Activated naive CD8-positive, alpha-beta T cell treated with anti-CD3 and anti-CD28 coated beads for 36 hours (primary cell): ENCODE data around the gene FOS. TPM values are rescaled to one million over a fixed set of nuclear protein-coding genes. Genes with fewer than 3 reads are reported as not detected.
A peak's percentile ranks its signal among the peaks of the same experiment; 100 is the strongest.

Experiments used
- DNase-seq: peaks from one replicate; pipeline ENCODE4 v3.0.0; 2021
- H3K27ac Mint-ChIP-seq: one replicate; pipeline ENCODE4 v1.8.0; 2022; ENCODE audit warnings: mild to moderate bottlenecking, moderate library complexity, mixed read lengths
- H3K27me3 Mint-ChIP-seq: one replicate; pipeline ENCODE4 v1.8.0; 2022; ENCODE audit warnings: mild to moderate bottlenecking, mixed read lengths
- H3K36me3 Mint-ChIP-seq: one replicate; pipeline ENCODE4 v1.8.0; 2021; ENCODE audit warnings: mild to moderate bottlenecking, mixed read lengths
- H3K4me1 Mint-ChIP-seq: one replicate; pipeline ENCODE4 v1.8.0; 2021; ENCODE audit warnings: mixed read lengths
- H3K4me3 Mint-ChIP-seq: one replicate; pipeline ENCODE4 v1.8.0; 2022; ENCODE audit warnings: mild to moderate bottlenecking, moderate library complexity, mixed read lengths
- H3K9me3 Mint-ChIP-seq: one replicate; pipeline ENCODE4 v1.8.0; 2022; ENCODE audit warnings: mixed read lengths
- total RNA-seq, 2 experiments: library from RNA; stranded (reverse); gene quantifications; one replicate each; pipeline ENCODE4 v1.2.3, GENCODE V29; 2021

FOS gene
- total RNA-seq, 2 experiments from 2014 or later = 19.5 to 20.0 TPM

- H3K9me3 Mint-ChIP-seq = no peaks in the 10 kb centered on the region
- H3K4me3 Mint-ChIP-seq = no peak overlapping the region
- no peaks in the 10 kb centered on the region for H3K27me3 Mint-ChIP-seq
- H3K4me1 Mint-ChIP-seq = peaks cover 19% of the 10 kb centered on the region
- no peak overlapping the region for H3K27ac Mint-ChIP-seq
- DNase-seq = no peak
- H3K36me3 Mint-ChIP-seq = no peaks in the 10 kb centered on the region
Measured at GRCh38 chr14:75261820-75262219, 16.8 kb upstream of the FOS start.

- Mint-ChIP-seq H3K4me3 (no peak overlapping the region), H3K27me3 (no peaks in the 10 kb centered on the region), H3K9me3 (no peaks in the 10 kb centered on the region), H3K36me3 (no peaks in the 10 kb centered on the region), H3K4me1 (peaks cover 17% of the 10 kb centered on the region), H3K27ac (no peak overlapping the region)
- DNase-seq = no peak
Measured at GRCh38 chr14:75262641-75263040, 16.0 kb upstream of the FOS start.

GRCh38 chr14:75264036-75264435, 14.6 kb upstream of the FOS start:
- H3K4me3 Mint-ChIP-seq = no peak overlapping the region

GRCh38 chr14:75267141-75267721, 11.4 kb upstream of the FOS start:
- H3K27ac Mint-ChIP-seq = no peak overlapping the region
- no peaks in the 10 kb centered on the region for H3K27me3 Mint-ChIP-seq

More at GRCh38 chr14:75264036-75264435, 14.6 kb upstream of the FOS start:
- H3K4me1 Mint-ChIP-seq = peaks cover 10% of the 10 kb centered on the region
- H3K27me3 Mint-ChIP-seq = no peaks in the 10 kb centered on the region
- DNase-seq = no peak
- H3K27ac Mint-ChIP-seq = no peak overlapping the region
- no peaks in the 10 kb centered on the region for H3K36me3 Mint-ChIP-seq
- H3K9me3 Mint-ChIP-seq = no peaks in the 10 kb centered on the region

GRCh38 chr14:75268633-75269550, 9.7 kb upstream of the FOS start:
- Mint-ChIP-seq H3K36me3 (no peaks in the 10 kb centered on the region), H3K27me3 (peaks cover 15% of the 10 kb centered on the region), H3K27ac (no peak overlapping the region), H3K4me1 (peaks cover 4% of the 10 kb centered on the region), H3K4me3 (no peak overlapping the region), H3K9me3 (no peaks in the 10 kb centered on the region)
- no peak for DNase-seq

More at GRCh38 chr14:75267141-75267721, 11.4 kb upstream of the FOS start:
- no peak for DNase-seq
- Mint-ChIP-seq H3K4me1 (peaks cover 3% of the 10 kb centered on the region), H3K9me3 (no peaks in the 10 kb centered on the region), H3K36me3 (no peaks in the 10 kb centered on the region), H3K4me3 (no peak overlapping the region)

- peaks cover 41% of the 10 kb centered on the region for H3K27me3 Mint-ChIP-seq
- no peak for DNase-seq
- no peak overlapping the region for H3K4me3 Mint-ChIP-seq
- H3K36me3 Mint-ChIP-seq = no peaks in the 10 kb centered on the region
- no peaks in the 10 kb centered on the region for H3K9me3 Mint-ChIP-seq
- H3K4me1 Mint-ChIP-seq = peaks cover 19% of the 10 kb centered on the region
- no peak overlapping the region for H3K27ac Mint-ChIP-seq
Measured at GRCh38 chr14:75271514-75271913, 7.1 kb upstream of the FOS start.

GRCh38 chr14:75273272-75274049, 5.2 kb upstream of the FOS start:
- Mint-ChIP-seq H3K4me3 (no peak overlapping the region), H3K36me3 (peaks cover 2% of the 10 kb centered on the region), H3K4me1 (peaks cover 29% of the 10 kb centered on the region), H3K9me3 (no peaks in the 10 kb centered on the region), H3K27ac (no peak overlapping the region), H3K27me3 (peaks cover 52% of the 10 kb centered on the region)
- no peak for DNase-seq

- no peak for DNase-seq
- Mint-ChIP-seq H3K4me1 (peaks cover 32% of the 10 kb centered on the region), H3K27me3 (peaks cover 53% of the 10 kb centered on the region), H3K27ac (no peak overlapping the region), H3K9me3 (no peaks in the 10 kb centered on the region), H3K4me3 (no peak overlapping the region), H3K36me3 (peaks cover 2% of the 10 kb centered on the region)
Measured at GRCh38 chr14:75274050-75274898, 4.4 kb upstream of the FOS start.

- Mint-ChIP-seq H3K9me3 (no peaks in the 10 kb centered on the region), H3K27me3 (peaks cover 56% of the 10 kb centered on the region), H3K4me1 (peaks cover 39% of the 10 kb centered on the region), H3K4me3 (no peak overlapping the region), H3K27ac (no peak overlapping the region), H3K36me3 (peaks cover 4% of the 10 kb centered on the region)
- DNase-seq = no peak
Measured at GRCh38 chr14:75274899-75275569, 3.6 kb upstream of the FOS start.

- Mint-ChIP-seq H3K27ac (no peak overlapping the region), H3K36me3 (peaks cover 9% of the 10 kb centered on the region), H3K4me3 (no peak overlapping the region), H3K9me3 (no peaks in the 10 kb centered on the region), H3K27me3 (peaks cover 56% of the 10 kb centered on the region), H3K4me1 (peaks cover 42% of the 10 kb centered on the region)
- DNase-seq = no peak
Measured at GRCh38 chr14:75275598-75275997, 3.0 kb upstream of the FOS start.

GRCh38 chr14:75277008-75277814, 1.4 kb upstream of the FOS start:
- Mint-ChIP-seq H3K4me1 (peaks cover 50% of the 10 kb centered on the region), H3K9me3 (no peaks in the 10 kb centered on the region), H3K27ac (no peak overlapping the region)

GRCh38 chr14:75277815-75278421, 710 bp upstream of the FOS start:
- Mint-ChIP-seq H3K36me3 (peaks cover 25% of the 10 kb centered on the region), H3K4me3 (peak overlapping the region; percentile 94), H3K27ac (peak overlapping the region; percentile 42), H3K27me3 (peaks cover 54% of the 10 kb centered on the region), H3K9me3 (no peaks in the 10 kb centered on the region), H3K4me1 (peaks cover 50% of the 10 kb centered on the region)
- no peak for DNase-seq

More at GRCh38 chr14:75277008-75277814, 1.4 kb upstream of the FOS start:
- H3K36me3 Mint-ChIP-seq = peaks cover 23% of the 10 kb centered on the region
- H3K4me3 Mint-ChIP-seq = peak overlapping the region; percentile 94
- peak; percentile 61 for DNase-seq
- H3K27me3 Mint-ChIP-seq = peaks cover 59% of the 10 kb centered on the region
